Activated CD4-positive, alpha-beta T cell treated with anti-CD3 and anti-CD28 coated beads, Interleukin-2, amount 50 U/mL, for 24 hours (primary cell): ENCODE results near the gene SOAT2.
A peak's percentile ranks its signal among the peaks of the same experiment; 100 is the strongest.
"Not testable (repeated sequence)": the region's sequence is repeated elsewhere in the genome, so short reads cannot be mapped to it uniquely, and the experiment has no call there.

Experiments used
- DNase-seq, 2 donors: peaks; one replicate each; pipeline ENCODE4 v3.0.0-alpha.2; 2020; ENCODE audit warnings: low read depth in 1 of 2, low spot score in 1 of 2

The SOAT2 gene

DNA sequence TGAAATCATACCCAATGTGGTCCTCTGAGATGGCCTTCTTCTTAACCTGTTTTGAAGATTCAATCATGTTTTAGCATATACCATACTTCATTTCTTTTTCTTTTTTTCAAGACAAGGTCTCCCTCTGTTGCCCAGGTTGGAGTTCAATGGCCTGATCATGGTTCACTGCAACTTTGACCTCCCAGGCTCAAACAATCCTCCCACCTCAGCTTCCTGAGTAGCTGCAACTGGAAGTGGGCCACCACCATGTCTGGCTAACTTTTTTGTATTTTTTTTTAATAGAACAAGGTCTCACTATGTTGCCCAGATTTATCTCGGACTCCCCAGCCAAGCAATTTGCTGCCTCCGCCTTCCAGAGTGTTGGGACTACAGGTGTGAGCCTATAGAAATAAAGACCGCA, 30.4 kb downstream of the SOAT2 start:
- no peak for DNase-seq

DNA sequence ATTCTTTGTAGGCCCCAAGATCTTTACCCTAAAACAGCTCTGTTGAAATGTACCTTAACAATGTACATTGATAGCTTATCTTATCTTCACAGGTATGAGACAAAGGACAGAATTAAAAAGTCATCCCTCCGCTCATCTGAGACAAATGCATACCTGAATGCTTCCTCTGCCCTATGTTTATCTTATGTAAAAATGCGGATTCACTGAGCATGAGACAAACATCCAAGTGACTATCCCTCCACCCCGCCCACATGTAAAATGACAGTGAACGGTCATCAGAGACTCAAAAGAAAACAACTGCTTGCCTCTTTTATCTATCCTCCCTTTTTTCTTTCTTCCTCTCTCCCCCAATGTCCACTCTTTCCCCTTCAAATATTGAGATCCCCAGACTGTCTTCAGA, 40.1 kb downstream of the SOAT2 start:
- no peak for DNase-seq

DNA sequence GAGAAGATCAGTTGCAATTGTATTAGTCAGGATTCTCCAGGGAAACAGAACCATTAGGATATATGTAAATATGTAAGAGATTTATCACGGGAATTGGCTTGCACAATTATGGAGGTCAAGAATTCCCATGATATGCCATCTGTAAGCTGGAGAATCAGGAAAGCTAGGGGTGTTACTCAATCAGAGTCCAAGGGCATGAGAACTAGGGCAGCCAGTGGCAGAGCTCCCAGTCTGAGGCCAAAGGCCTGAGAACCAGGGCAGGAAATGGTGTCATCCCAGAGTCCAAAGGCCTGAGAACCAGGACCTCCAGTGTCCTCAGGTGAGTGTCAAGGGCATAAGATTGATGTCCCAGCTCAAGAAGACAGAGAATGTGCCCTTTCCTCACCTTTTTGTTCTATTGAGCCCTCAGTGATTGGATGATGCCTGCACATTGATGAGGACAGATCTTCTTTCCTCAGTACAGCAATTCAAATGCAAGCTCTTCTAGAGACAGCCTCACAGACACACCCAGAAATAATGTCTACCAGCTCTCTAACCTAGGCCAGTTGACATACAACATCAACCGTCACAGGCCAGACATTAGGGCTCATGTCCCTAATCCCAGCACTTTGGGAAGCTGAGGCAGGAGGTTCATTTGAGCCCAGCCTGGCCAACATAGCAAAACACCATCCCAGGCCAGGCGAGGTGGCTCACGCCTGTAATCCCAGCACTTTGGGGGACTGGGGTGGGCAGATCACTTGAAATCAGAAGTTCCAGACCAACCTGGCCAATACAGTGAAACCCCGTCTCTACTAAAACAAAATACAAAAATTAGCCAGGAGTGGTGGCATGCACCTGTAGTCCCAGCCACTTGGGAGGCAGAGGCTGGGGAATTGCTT, 42.3 kb downstream of the SOAT2 start:
- no peak for DNase-seq

DNA sequence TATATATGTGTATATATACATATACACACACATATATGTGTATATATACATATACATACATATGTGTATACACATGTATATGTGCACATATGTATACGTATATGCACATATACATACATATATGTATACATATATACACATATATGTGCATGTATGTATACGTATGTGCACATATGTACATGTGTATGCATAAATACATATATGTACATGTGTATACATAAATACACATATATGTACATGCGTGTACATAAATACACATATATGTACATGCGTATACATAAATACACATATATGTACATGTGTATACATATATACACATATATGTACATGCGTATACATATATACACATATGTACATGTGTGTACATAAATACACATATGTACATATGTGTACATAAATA, 43.9 kb downstream of the SOAT2 start:
- no peak for DNase-seq

DNA sequence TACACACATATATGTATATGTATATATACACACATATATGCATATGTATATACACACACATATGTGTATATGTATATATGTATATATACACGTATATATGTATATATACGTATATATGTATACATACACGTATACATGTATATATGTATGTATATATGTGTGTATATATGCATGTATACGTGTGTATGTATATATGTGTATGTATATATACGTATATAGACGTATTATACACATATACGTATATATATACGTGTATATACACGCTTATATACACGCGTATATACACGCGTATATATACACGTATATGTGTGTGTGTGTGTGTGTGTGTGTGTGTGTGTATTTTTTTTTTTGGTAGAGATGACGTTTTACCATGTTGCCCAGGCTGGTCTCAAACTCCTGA, 44.4 kb downstream of the SOAT2 start:
- DNase-seq: no peak

DNA sequence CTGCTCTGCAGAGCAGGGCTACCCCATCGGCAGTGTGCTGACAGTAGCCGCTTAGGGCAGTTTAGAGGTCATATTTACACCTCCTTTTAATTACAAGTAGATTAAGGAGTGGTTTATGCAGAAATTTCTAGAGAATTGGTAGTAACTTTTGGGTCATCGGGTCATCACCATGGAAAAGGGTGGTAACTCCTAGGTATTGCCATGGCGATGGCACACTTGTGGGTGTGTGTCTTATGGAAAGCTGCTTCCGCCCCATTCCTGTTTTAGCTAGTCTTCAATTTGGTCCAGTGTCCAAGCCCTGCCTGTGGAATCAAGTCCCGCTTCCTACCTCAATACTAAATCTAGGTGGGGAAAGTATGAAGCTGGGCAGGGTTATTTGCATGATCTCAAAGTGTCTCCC, 47.8 kb downstream of the SOAT2 start:
- no peak for DNase-seq

DNA sequence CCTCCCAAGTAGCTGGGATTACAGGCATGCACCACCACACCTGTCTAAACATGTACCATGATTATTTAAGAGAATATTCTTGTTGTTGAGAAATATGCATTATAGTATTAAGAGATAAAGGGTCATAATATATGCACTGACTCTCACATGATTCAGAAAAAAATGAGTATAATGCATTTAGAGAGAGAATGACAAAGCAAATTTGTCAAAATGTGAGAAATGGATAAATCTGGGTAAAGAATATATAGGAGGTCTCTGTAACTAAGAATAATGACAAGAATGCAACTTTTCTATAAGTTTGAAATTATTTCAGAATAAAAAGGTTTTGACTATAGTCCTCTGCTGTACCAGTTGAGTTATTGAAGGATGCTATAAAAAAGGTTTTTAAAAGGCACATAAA, 49.1 kb downstream of the SOAT2 start:
- DNase-seq: no peak

DNA sequence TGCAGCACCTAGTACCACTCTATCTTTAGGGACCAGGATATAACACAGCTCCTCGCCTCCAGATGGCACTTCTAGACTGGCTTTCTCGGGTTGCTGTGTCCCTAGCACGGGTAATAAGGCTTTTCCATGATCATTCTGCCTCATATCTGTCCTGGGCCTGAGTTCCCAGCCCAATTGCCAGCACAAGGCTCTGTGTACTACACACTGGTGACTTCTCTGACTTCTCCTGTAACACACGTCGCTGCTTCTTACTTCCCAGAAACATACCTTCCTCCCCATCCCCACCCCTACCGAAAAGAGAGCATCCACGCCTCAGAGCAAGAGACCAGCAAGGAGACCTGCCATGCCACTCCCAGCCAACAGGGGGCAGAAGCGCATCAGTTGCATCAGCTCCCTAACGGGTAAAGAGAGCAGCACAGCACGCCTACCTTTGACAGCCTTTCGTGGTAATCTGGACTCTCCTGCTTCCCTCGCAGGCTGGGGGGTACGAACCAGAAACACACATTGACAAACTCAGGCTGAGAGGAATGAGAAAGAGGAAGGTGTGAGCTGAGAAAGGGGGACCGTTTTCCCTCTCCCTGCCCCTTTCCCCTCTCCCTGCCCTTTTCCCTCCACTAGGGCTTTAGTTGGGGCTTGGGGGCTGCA, 56.0 kb downstream of the SOAT2 start:
- peak; percentile 86 to 87 for DNase-seq

DNA sequence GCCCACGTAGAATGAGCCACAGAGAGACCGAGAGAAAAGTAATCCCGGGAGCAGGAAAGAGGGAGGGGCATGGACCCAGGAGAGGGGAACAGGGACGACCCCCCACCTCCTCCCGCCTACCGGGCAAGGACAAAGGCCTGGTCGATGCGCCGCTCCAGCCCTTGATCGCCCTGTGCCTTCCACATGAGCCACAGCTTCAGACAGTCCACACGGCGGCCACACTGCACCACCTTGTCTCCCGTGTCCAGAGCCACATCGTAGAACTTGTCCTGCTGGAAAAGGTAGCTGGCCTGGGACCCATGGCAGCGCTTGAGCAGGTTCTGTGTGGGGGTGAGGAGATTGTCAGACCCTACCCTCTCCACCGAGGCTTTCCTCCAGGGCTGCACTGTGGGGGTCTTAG, 56.7 kb downstream of the SOAT2 start:
- DNase-seq: no peak

DNA sequence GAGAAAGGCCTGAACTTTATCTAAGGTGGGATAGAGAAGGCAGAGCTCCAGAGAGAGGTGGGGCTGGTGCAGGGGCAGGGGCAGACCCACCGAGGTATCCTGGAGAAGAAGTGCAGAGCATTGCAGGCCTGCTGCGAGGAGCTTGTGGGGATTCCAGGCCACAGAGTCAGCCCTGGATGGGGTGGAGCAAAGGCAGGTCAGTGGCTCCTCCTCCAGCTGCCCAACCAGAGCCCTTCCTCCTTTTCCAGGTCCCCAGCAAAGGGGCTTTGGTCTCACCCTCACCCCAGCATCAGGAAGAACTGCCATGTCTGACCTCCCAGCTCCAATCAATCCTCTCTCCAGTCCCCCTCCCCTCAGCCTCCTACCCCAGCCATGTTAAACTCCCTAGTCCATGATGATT, 57.4 kb downstream of the SOAT2 start:
- DNase-seq: no peak

DNA sequence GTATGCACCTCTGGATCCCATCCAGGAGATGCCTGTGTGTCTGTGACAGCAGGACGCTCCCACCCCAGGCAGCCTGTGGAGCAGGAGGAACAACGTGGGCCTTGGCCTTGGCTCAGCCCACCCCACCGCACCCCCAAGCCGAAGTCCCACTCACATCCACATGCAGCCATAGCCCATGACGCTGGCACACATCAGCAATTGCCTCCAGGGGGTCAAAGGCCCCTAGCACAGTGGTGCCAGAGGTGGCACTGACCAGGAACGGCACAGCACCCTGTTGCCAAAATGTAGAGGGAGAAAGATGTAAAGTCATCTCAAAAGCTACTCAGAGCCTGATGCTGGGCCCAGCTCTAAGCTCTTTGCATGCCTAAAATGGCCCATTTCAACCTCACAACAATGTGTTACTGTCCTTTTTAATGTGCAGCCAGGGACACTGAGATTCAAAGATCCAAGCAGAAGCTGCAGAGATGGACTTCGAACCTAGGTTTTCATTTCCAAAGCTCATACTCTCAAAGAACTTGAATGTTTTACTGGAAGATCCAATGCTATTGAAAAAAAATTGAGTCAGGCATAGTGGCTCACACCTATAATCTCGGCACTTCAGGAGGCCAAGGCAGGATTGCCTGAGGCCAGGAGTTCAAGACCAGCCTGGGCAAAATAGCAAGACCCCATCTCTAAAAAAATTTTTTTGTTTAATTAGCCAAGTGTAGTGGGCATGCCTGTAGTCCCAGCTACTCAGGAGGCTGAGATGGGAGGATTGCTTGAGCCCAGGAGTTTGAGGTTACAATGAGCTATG, 58.0 kb downstream of the SOAT2 start:
- no peak for DNase-seq

DNA sequence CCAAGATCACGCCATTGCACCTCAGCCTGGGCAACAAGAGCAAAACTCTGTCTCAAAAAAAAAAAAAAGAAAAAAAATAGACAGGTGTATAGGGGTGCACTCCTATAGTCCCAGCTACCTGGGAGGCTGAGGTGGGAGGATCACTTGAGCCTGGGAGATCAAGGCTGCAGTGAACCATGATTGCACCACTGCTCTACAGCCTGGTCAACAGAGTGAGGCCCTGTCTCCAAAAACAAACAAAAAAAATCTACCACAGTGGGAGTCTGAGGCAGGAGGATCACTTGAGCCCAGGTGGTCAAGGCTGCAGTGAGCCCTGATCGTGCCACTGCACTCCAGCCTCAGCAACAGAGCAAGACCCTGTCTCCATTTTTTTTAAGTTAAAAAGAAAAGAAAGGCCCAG, 59.7 kb downstream of the SOAT2 start:
- DNase-seq: not testable (repeated sequence)

DNA sequence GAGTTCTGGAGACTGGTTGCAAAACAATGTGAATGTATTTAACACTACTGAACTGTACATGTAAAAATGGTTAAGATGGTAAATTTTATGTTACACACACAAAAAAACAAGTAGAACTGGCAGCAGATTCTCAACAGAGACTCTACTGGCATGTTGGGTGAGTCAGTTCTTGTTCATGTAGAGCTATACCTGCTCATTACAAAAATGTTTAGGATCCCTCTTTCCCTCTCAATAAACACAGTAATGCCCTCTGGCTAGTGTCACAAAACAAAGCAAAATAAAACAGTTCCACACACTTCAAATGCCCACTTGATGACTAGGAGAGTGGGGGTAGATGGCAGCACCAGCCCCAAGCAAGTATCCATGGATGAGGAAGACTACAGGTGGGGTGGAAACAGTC, 63.6 kb downstream of the SOAT2 start:
- DNase-seq: no peak

DNA sequence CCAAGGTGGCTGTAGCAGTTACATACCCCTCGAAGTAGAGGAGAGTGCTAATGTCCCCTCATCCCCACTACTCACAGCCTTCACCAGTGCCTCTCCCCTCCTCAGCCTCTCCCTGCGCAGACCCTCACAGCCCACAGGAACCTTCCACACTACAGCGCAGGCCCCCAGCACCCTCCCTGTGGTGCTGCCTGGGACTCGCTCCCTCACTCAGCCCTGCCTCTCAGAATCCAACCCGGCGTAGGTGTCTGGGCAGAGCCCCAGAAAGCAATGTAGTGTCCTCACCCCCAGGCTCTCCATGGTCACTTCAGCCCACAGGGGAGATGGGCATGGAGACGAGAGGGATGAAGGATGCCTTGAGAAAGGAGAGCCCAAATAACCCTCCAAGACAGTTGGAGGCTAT, 66.4 kb downstream of the SOAT2 start:
- DNase-seq: no peak

DNA sequence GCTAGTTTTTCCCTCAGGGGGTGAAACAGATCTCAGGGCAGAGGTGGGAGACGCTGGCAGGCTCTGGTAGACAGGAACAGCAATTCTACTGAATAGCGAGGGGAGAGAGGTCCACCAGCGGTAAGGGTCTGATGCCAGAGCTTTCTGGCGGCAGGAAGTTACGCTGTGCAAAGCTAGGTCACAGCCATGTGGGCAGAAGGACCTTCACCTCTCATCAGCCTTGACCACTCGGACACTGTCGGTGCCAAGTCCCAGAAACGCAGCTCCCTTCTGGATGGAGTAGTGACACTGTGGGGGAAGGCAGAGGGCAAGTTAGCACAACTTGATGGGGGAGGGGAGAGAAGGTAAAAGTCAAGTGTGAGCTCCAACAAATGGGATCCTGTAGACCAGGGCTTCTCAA, 66.9 kb downstream of the SOAT2 start:
- DNase-seq: no peak

DNA sequence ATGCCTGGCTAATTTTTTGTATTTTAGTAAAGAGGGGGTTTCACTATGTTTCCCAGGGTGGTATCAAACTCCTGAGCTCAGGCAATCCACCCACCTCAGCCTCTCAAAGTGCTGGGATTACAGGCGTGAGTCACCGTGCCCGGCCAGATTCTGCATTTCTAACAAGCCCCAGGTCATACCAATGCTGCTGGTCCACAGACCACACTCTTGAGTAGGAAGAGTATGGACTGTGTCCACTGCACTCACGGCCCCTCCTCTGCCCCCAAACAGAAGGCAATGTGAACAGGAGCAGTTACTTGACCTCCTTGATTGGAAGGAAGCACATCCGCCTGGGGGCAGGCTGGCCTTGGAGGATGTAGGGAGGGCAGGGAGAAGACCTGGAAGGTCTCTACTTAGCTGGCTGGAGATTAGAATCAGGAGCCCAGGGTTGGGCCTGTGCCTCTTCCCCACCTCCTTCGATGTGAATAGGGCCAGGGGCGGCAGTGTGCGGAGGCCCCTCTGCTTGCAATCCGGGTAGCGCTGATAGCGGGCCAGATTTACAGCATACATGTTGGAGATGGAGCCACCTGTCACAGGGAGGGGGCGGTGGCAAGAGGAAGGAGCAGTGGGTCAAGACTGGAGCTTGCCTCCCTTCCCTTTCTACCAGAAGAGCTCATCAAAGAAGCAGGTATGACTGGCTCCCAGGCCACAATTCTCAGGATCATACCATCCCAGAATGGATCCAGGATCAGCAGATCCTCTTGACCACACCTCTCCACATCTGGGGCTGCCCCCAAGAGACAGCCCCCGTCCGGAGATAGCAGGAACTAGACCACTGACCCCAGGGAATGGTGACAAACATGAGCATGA, 67.8 kb downstream of the SOAT2 start:
- DNase-seq: no peak

DNA sequence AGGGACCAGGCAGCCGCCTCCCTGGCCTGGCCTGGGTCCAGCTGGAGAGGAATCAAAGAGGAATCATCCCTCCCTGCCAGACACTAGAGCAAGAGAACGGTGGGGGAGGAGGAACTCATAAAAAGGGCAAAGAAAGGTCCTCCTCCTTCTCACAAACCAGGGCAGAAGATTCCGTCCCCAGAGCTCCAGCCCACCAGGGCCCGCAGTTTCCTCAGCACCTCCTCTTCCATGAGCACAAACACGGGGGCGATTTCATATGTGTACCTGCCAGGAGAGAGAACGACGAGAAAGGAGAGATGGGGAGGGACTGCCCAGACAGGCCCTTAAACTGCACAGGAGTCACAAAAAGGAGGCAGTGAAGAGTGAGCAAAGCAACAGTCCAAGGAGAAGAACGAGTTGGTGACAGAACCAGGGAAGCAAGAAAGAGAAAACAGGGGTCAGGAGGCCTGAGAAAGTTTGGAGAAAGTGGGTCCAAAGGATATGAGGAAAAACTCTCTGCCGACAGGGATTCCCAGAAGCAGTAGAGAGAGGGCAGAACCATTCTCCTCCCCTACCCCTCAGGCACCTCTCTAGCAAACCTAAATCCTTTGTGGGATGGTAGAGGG, 68.5 kb downstream of the SOAT2 start:
- no peak for DNase-seq

DNA sequence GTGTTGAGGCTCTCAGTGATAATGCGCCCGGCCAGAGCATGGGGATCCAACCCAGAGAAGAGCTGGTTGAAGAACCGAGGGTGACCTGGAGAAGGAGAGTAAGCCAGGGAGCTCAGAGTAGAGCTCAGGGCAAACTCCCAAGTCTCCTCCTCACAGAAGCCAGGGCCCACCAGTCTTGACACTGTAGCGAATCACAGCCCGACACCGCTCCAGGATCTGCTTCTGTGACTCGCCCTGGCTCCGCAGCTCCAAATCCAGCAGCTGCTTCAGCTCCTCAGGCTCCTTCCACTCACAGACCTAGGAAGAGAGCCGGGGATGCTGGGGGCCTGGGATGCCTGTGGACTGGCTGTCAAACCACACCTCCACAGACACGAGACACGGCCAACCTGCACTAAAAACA, 69.1 kb downstream of the SOAT2 start:
- no peak for DNase-seq

DNA sequence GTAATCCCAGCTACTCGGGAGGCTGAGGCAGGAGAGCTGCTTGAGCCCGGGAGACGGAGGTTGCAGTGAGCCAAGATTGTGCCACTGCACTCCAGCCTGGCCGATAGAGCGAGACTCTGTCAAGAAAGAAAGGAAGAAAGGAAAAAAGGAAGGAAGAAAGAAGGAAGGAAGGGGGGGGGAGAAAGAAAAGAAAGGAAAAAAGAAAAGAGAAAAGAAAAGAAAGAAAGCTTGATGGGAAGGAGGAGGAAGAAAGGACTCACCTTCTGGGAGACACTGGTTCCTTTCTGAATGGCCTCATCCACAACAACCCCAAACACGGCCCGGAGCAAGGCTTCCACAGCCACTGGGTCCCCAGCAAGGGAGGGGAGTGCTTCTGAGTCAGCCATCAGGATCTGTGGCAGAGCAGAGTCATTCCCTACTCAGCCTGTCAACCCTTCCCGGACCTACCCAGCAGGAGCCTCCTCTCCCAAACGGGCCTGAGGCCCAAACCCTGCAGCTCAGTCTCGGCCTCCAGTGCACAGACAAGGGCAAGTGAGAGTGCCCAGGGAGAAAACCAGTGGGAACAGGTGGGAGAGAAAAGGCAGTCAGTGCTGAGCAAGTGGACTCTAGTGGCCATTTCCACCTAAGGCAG, 69.9 kb downstream of the SOAT2 start:
- no peak for DNase-seq
